ENCODE data around the gene TCHHL1.
"Not testable (repeated sequence)": the region's sequence is repeated elsewhere in the genome, so short reads cannot be mapped to it uniquely, and the experiment has no call there.

TCHHL1 gene

GRCh38 chr1:152096931-152097330 lies 8.1 kb upstream of the TCHHL1 start:
- intact Hi-C loops (cut with DNase I), result no loop called here
- no peak for DNase-seq

DNA sequence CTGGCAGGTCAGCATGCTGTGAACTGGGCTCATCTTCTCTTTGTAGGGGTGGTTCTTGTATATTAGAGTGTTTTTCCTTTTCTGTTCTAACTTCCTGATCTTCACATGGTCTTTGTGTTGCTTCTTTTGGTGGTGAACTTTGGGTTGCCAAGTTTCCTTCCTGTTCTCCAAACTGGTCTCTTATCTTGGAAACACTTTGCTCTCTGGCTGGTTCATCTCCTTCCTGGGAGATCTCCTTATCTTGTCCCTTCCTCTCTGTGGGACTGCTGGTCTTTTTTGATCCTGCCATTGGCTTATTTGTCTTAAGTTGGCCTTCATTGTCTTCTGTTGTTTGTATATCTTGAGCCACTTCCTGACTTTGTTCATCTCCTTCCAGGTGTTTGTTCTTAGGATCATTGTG lies 2.1 kb downstream of the TCHHL1 start:
- DNase-seq, result no peak
- intact Hi-C loops (cut with DNase I), result no loop called here

GRCh38 chr1:152084853-152085252 lies 4.0 kb downstream of the TCHHL1 start:
- intact Hi-C loops (cut with DNase I), result no loop called here
- no peak for DNase-seq

DNA sequence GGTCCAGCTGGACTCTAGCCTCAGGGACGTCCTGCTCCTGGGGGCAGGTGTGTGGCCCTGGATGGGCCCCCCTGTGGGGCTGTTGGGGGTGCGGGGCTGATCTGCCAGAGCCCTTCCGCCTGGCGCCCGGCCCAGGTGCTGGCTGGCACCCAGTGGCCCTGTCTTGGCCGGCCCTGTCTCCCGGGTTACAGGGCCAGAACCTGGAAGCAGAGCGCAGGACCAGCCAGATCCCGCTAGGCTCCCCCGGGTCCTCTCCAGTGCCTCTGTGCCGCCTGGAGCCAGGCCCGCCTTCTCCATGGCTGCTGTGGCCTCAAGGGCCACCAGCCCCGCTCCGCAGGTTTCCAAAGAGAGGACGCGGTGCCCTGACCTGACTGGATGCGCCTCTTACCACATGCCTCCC lies 7.8 kb downstream of the TCHHL1 start:
- DNase-seq, result peak in 1 of 10 donors; percentile 67
- intact Hi-C loops (cut with DNase I), result not testable (repeated sequence)

DNA sequence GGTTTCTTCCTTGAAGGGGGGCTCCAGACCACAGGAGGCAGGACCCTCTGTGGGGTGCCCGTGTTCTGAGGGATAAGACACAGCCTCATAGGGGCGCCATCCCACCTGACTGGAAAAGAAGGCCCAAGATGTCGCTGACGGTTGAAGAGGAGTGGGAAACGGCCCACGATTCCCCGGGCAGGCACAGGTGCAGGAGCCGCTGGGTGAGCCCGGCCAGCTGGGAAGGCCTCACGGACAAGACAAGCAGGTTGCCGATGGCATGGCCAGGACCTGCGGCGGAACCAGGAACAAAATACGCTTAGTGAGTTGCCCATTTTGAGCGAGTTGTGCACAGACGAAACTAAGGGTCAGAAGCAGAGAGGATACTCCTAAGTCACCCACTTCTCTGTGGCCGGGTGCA lies 8.4 kb downstream of the TCHHL1 start:
- intact Hi-C loops (cut with DNase I), result not testable (repeated sequence)
- DNase-seq, result peak in 1 of 10 donors; percentile 47

- DNase-seq, result peak in 2 of 10 donors; percentile 58 to 72
- intact Hi-C loops (cut with DNase I), result no loop called here
These were observed 9.9 kb downstream of the TCHHL1 start for GRCh38 chr1:152078831-152079441.

DNA sequence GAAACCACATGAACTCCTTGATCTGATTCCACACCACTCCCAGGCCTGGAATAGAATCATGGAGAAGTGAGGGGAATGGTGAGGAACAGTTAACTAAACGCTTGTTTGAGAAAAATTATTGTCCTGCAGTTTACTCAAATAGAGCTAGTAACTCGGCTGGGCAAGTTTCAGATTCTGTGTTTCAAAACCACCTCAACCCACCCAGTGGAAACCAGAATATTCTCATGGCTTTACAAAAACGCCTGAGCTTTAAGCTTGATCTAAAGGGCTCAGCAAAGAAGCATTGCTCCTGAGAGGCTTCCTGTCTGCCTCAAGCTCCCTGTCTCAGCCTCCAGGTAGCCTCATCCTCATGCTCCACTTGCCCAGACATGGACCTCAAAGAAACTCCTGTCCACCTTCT lies 16.6 kb downstream of the TCHHL1 start:
- intact Hi-C loops (cut with DNase I), result no loop called here
- DNase-seq, result no peak

GRCh38 chr1:152071123-152071522 lies 17.7 kb downstream of the TCHHL1 start:
- intact Hi-C loops (cut with DNase I), result no loop called here
- no peak for DNase-seq

DNA sequence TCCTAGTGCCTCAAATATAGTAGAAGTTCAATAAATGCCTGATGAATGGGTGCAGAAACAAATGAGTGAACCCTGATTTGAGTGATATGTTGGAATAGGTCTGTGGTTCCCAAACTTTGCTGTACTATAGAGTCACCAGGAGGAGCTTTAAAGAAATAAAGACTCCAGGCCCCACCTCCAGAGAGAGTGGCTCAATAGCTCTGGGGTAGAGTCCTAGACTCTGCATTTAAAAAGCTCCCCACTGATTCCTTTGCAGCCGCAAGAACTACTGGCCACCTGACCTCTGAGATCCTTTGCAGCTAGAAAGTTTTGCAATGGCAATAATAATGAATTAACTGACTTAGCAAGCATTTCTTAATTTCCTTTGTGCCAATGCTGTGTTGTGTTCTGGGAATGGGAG lies 20.9 kb downstream of the TCHHL1 start:
- DNase-seq, result no peak

GRCh38 chr1:152067150-152067549 lies 21.7 kb downstream of the TCHHL1 start:
- no peak for DNase-seq
- intact Hi-C loops (cut with DNase I), result no loop called here

More for the DNA sequence above, 20.9 kb downstream of the TCHHL1 start:
- intact Hi-C loops (cut with DNase I), result no loop called here

GRCh38 chr1:152061952-152062351 lies 26.9 kb downstream of the TCHHL1 start:
- DNase-seq, result no peak
- intact Hi-C loops (cut with DNase I), result no loop called here

DNA sequence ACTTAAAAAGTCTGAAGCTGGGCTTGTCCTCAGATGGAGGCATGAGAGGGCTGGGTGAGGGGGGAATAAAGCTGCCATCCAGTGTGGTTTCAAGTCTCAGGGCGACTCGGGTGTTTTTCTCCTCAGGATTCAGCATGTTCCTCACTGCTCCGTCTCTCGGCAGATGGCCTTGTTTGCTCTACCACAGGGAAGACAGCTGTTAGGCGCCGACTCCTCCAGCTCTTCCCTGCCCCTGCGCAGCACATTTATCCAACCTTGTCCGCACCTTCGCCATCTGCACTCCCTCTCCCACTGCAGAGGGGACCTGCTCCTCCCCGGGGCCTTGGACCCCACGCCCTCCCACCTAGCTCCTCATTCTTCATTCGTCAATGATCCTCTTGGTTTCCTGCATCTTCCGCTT lies 35.5 kb downstream of the TCHHL1 start:
- intact Hi-C loops (cut with DNase I), result loop anchor here (1.0 to 2.0 kb wide), 2 partner anchors 131 to 405 kb away; no protein-coding TSS in a partner anchor
- DNase-seq, result peak in 1 of 10 donors; percentile 83

DNA sequence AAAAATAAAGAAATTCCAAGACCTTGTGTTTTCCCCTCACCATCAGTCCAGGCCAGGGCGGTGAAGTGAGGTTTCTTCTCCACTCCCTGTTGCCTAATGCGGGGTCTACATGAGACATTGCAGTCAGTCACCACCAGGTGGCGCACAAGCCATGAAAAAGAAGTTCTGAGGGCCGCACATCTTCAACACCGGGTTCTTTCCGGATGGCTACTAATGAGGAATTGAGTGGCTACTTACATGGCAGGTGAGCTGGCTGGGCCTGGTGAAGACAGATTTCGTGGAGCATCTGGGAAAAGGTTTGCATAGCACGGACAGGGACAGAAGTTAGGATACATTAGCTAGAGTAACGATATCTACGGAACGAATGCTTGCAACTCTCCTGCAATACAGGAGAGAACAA lies 36.3 kb downstream of the TCHHL1 start:
- DNase-seq, result peak; percentile 56 to 96 (median 86)
- intact Hi-C loops (cut with DNase I), result loop anchor here (1.0 to 2.0 kb wide), 2 partner anchors 132 to 406 kb away; no protein-coding TSS in a partner anchor

GRCh38 chr1:152050886-152051675 lies 37.8 kb downstream of the TCHHL1 start:
- DNase-seq, result no peak
- intact Hi-C loops (cut with DNase I), result no loop called here

- intact Hi-C loops (cut with DNase I), result no loop called here
- DNase-seq, result no peak
These were observed 39.4 kb downstream of the TCHHL1 start for GRCh38 chr1:152049291-152050083.

GRCh38 chr1:152048416-152049009 lies 40.4 kb downstream of the TCHHL1 start:
- DNase-seq, result peak in 2 of 10 donors; percentile 18 to 79
- intact Hi-C loops (cut with DNase I), result no loop called here

DNA sequence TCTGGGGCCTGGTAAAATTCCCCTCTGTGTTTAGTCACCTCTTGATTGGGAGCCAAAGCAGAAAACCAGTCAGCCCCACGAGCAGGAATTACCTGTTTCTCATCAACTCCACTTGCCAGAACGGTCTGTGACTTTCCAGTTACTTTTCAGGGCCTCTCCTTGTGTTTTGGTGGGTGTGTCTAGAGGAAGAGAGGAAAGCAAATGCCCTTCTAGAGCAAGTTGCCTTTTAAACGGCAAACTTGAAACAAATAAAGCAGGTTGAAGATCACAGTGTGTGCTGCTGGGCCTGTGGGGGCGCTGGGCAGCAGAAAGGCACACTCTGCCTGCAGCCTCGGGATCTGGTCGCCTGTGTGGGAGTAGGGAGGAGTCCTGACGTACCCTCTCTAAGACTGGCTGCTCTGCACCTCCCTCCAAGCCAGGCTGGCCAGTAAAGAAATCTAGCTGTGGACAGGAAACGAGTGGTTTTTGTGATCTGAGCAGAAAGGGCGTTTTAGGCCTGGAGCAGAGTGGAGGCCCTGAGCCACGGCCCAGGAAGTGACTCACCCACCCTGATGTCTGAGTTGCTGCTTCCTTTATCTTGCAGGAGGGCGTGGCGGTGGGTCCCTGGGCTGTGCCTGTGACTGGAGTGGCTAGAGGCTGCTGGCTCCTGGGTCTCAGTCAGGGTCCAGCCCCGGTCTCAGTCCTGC lies 41.0 kb downstream of the TCHHL1 start:
- intact Hi-C loops (cut with DNase I), result no loop called here
- DNase-seq, result peak in 9 of 10 donors; percentile 25 to 89 (median 42)

DNA sequence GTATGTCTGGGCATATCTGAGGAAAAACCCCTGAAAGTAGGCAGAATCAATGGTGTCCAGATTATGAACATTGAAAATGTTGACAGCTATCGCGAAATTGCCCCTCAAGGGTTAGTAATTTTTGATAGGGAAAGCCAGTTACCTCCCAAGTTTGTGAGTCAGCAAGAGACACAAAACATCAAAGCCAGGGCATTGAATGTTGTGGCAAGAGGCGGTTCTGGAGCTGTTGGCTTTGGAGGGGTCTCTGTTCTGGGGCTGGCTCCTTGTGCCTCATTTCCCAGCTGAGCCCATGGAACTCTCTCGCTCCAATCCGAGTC lies 41.5 kb downstream of the TCHHL1 start:
- no peak for DNase-seq
- intact Hi-C loops (cut with DNase I), result no loop called here

DNA sequence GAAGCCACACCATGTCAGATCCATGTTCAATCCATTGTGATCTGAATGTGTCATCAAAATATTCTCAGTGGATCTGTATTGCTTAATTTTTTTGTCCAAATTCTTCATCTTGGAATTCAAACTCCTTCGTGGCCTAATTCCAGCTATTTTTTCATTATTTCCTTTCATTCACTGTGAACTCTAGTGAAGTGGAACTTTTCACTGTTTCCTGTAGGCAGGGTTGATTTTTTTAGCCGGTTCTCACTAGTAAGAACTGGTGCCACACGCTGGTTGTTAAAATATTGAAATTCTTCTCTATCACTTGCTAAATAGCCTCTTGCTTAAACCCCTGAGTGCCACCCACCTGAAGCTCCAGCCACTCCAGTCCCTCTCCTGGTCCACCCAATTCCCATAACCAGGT lies 44.5 kb downstream of the TCHHL1 start:
- intact Hi-C loops (cut with DNase I), result no loop called here
- DNase-seq, result no peak

DNA sequence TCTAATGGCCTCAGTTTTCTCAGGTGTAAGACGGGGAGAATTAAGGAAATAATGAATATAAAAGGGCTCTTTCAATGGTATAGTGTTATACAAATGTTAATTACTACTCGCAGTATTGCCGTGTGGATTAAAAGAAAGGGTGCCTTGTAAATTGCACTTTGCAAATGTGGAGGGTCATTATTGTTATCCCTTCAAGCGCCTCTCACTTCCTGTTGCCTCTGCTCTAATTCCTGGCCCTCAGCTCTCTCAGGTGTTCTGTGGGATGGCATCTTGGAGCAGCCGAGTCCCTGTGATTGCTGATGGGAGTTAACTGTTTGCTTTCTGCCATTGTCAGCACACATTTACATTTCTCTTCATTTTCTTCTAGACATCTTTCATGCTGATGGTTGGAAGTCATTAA lies 45.0 kb downstream of the TCHHL1 start:
- intact Hi-C loops (cut with DNase I), result no loop called here
- DNase-seq, result no peak
